HG03159 (cell line): Measurements from ENCODE around the gene C3.
"Not testable (repeated sequence)": the region's sequence is repeated elsewhere in the genome, so short reads cannot be mapped to it uniquely, and the experiment has no call there.

ENCODE experiments used
- ATAC-seq: cut with Tn5 transposase; IDR thresholded peaks from one replicate; pipeline ENCODE4 v1.9.1; 2021; ENCODE audit warnings: mild to moderate bottlenecking, moderate library complexity; ENCODE audit not compliant: unreplicated experiment

The C3 gene

GRCh38 chr19:6713773-6714692 is 6.4 kb downstream of the C3 start:
- ATAC-seq: no peak

- ATAC-seq: no peak
Measured at GRCh38 chr19:6712692-6713670, 7.5 kb downstream of the C3 start.

DNA sequence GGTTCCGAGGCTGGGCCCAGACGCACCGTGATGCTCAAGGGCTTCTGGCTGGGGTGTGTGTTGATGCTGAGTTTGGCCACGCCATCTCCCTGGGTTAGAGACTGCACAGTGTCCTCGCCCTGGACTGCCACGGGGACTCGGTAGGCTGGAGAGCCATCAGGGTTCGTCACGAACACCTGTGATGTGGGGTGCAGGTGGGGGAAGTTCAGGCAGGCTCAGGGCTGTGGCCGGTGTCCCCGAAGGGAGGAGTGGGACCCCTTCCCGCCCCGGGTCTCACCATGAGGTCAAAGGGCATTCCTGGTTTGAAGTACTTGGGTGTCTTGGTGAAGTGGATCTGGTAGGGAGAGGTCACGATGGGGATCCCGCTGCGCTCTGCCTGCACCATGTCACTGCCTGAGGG is 8.2 kb downstream of the C3 start:
- ATAC-seq: no peak

DNA sequence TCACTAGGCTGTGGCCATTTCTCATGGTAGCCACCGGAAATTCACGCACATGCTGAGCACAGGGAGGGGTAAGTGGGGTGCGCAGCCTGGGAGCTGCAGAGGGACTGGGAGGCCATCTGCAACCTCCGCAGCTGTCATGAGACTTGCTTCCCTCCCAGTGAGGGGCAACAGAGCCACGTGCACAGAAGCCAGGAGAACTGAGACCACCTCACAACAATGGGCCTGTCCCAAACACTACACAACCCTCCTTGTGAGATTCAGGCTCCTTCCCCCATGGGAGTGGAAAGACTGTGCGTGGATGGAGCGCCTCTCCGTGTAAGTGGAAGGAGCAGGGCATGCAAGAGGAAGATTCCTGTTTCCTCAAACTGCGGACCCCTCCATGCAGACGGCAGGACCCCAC is 8.8 kb downstream of the C3 start:
- ATAC-seq: no peak

DNA sequence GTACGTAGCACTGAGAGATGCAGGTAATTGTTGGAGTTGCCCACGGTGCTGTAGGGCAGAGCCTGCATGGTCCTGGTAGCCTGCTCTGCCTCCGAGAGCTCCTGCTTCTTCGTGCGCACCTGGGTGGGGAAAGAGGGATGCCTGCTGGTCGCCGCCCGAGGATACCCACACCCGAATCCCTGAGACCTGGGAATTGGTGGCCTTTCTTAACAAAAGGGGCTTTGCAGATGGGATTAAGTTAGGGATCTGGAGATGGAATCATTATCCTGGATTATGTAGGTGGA is 9.4 kb downstream of the C3 start:
- ATAC-seq: no peak

GRCh38 chr19:6710273-6711077 is 10.0 kb downstream of the C3 start:
- ATAC-seq: no peak

GRCh38 chr19:6709549-6709948 is 10.9 kb downstream of the C3 start:
- ATAC-seq: no peak

DNA sequence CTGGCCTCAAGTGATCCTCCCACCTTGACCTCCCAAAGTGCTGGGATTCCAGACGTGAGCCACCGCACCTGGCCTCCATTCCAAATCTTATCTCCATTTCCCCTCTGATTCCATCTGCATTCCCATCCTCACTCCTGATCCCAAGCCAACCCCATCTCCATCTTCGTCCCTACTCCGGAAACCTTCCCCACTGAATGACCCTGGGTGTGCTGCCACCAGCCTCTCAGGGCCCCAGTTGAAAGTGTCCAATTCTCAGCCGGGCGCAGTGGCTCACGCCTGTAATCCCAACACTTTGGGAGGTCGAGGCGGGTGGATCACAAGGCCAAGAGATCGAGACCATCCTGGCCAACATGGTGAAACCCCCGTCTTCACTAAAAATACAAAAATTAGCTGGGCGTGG is 11.5 kb downstream of the C3 start:
- ATAC-seq: not testable (repeated sequence)

GRCh38 chr19:6708346-6708745 is 12.1 kb downstream of the C3 start:
- ATAC-seq: no peak

DNA sequence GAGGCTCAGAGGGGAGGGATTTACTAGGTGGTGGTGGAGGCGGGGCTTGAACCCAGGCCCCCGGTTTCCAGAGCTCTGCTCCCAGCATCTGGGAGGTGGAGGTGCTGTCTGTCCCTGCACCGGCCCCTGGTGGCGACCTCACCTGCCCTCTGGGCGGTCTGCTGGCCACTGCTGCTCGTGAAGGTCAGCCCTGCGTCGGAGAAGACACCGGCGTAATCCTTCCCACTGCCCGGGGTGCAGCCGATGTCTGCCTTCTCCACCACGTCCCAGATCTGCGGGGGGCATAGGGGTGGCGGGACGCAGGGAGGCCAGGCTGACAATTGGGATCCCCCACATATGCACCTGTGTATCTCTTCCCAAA is 12.8 kb downstream of the C3 start:
- no peak for ATAC-seq

DNA sequence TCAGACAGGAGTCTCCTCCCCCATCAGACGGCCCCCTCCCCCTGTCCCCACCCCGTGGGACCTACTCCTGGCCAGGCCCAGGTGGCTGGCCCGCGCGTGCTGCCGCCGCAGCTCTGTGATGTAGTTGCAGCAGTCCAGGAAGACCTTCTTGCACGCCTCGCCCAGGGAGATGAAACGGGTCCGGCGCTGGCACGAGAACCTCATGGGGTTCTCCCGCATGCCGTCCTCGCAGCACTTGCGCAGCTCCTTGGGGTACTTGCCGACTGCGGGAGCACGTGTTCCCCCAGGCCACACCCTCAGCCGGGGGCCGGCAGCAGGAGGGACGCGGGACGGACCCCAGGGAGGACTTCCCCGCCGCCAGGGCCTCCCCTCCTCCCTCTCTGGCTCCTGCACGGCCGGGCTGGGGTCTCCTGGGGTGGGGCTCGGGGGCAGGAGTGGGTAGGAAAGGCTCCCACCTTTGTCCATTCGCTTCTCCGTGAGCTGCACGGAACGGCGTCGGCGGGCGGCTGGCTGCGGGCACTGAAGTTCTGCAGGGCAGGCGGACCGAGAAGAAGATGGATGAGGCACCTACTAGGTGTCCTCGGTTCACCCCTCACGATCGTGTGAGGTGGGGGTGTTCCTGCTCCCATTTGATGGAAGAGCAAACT is 13.3 kb downstream of the C3 start:
- ATAC-seq: no peak

- ATAC-seq: no peak
Measured at GRCh38 chr19:6706633-6706958, 13.9 kb downstream of the C3 start.

- no peak for ATAC-seq
Measured at GRCh38 chr19:6705931-6706632, 14.4 kb downstream of the C3 start.

DNA sequence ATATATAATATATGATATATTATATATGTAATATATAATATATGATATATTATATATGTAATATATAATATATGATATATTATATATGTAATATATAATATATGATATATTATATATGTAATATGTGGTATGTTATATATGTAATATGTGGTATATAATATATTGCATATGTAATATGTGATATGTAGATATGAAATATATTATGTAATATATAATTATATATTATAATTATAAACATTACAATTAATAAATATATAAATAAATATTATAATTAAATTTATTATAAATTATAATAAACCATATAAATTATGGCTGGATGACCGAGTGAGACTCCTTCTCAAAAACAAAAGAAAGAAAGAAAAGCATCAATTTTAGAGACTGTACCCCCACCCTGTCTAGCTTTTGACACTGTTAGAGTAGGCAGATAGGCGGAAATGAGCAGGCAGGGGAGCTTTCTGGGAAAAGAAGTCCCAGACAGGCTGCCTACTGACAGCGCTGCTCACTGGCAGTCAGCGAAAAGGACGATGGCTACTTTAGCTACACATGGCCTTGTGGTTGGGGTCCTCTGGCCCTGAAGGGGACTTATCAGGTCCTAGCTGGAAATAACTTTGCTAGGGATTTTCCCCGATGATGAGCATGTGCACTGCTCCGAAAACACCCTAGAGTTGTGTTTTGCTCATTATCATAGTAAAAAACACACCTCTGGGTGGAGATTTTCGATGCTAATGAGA is 19.7 kb downstream of the C3 start:
- no peak for ATAC-seq

GRCh38 chr19:6699935-6700334 is 20.5 kb downstream of the C3 start:
- ATAC-seq: no peak

- no peak for ATAC-seq
Measured at GRCh38 chr19:6697291-6697690, 23.2 kb downstream of the C3 start.

DNA sequence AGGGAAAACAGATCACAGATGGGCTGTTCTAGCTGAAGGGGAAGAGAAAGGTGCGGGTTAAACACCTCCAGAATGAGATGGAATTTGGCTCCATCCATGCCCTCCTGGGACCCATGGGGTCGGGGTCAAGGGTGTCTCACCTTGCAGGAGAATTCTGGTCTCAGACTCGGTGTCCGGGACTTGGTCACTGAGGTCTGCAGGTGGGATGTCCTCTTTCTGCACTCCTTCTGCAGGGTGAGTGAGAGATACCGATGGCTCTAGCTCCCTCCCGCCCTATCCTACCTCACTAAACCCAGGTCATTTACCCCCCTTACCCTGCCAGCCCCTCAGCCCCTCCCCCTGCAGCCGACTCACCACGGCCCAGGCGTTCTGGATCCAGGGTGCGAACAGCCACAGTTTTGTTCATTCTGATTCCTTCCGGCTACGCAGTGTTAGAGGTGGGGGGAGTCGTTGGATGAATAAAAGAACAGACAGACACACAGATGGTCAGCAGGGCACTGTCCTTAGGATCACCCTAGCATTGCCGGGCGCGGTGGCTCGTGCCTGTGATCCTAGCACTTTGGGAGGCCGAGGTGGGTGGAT is 24.1 kb downstream of the C3 start:
- ATAC-seq: no peak

- ATAC-seq: no peak
Measured at GRCh38 chr19:6694147-6694815, 26.2 kb downstream of the C3 start.

GRCh38 chr19:6693681-6694080 is 26.8 kb downstream of the C3 start:
- ATAC-seq: no peak
